Measurements from ENCODE around the gene LTB4R.

LTB4R gene, protein sequence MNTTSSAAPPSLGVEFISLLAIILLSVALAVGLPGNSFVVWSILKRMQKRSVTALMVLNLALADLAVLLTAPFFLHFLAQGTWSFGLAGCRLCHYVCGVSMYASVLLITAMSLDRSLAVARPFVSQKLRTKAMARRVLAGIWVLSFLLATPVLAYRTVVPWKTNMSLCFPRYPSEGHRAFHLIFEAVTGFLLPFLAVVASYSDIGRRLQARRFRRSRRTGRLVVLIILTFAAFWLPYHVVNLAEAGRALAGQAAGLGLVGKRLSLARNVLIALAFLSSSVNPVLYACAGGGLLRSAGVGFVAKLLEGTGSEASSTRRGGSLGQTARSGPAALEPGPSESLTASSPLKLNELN

DNA sequence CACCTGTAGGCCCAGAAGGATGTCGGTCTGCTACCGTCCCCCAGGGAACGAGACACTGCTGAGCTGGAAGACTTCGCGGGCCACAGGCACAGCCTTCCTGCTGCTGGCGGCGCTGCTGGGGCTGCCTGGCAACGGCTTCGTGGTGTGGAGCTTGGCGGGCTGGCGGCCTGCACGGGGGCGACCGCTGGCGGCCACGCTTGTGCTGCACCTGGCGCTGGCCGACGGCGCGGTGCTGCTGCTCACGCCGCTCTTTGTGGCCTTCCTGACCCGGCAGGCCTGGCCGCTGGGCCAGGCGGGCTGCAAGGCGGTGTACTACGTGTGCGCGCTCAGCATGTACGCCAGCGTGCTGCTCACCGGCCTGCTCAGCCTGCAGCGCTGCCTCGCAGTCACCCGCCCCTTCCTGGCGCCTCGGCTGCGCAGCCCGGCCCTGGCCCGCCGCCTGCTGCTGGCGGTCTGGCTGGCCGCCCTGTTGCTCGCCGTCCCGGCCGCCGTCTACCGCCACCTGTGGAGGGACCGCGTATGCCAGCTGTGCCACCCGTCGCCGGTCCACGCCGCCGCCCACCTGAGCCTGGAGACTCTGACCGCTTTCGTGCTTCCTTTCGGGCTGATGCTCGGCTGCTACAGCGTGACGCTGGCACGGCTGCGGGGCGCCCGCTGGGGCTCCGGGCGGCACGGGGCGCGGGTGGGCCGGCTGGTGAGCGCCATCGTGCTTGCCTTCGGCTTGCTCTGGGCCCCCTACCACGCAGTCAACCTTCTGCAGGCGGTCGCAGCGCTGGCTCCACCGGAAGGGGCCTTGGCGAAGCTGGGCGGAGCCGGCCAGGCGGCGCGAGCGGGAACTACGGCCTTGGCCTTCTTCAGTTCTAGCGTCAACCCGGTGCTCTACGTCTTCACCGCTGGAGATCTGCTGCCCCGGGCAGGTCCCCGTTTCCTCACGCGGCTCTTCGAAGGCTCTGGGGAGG is at the start of gene LTB4R:
Gene LTB4R, plus strand, starts transcription at position 857 of the 959 bp plus-strand sequence. CDS start 4,150 bp downstream, outside the sequence.
- DNase-seq, result peak; percentile 87

DNA sequence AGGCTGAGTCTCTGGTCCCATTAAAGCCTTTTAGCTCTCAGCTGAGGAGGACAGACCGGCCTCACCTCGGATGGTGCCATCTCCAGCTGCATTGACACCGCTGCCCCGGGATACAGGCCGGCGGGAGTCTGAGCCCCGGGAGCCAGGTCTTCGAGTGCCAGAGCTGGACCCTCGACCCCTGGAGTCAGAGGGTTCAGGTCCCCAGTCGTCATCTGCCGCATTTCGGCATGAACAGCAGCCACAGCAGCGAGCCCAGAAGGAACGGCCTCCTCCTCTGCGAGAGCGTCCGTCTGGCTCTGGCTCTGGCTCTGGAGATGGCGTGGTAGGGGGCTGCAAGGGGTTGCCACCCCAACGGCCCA is 49.4 kb upstream of the LTB4R start:
- DNase-seq, result no peak

DNA sequence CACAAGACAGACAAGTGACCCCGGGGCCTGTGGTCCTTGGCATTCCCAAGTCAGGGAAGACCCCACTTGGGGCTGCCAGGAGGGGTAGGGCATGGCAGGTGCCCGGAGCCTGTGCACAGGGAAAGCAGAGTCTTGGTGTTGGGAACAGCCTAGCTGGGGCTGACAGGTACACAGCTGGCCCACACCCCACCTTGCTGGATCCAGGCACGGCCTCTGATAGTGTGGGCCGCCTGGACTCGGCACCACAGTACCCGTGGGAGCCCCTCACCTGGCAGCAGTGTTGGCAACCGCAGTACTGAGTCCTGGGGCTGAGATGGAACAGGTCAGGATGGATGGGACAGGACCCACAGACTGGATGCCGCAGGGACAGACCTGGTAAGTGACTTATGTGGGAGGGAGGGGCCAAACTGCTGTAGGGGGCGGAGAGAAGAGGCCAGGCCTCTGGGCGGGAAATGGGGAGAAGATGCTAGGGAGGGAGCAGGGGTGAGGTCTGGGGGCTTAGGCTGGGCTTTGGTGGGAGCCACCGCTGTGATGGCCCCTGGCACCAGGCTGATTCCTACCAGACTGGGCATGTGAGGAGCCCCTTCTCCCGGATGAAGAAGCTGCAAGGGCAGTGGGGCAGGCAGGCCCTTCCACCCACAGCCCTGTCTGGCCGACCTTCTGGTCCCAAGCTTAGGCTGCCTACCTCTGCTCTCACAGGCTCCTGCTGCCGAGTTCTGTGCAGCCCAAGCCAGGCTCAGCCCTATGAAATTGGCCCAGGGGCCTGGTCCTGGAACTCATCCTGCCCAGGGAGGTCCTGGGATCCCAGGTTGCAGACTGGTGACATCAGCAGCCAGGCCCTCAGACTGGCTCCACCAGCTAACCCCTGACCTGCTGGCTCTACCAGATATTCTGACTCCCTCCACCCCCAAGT is 48.2 kb upstream of the LTB4R start, which contains the start of gene TGM1:
Gene TGM1, minus strand, starts transcription at position 357 of the 913 bp plus-strand sequence. CDS start 825 bp downstream, outside the sequence.
- DNase-seq, result no peak

DNA sequence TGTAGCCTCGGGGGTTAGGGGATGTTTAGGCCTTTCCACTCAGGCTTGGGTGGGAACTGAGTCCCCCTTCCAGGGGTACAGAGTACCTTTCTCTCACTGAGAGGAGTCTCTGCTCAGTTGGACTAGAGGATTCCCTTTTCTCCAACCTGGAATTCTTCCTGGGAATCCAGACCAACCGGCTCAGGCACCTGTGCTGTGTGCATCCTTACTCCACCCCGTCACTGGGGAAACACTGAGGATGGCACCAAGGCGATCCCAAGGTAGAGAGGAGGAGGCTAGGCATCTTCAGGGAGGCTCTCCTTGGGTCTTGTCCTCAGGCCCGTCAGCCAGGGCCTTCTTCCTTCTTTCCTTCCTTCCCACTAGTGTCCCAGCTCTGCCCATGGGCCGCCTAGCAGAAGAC is 47.5 kb upstream of the LTB4R start:
- DNase-seq, result no peak

DNA sequence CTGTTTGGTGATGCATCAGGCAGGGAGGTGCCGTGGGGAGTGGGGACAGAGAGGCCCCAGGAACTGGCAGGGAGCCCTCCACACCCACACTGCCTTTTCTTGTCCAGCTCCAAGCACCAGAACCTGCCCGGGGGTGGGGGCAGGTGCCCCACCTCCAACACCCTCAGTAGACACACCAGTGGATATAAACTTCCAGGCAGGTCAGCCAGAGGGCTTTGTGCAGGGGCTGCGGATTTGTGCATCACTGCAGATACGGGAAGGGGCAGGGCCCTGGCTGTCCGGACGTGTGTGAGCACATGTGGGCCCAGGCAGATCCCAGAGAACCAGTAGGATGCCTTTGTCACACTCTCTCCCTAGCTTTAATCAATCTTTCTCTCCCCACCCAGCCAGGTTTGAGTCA is 47.0 kb upstream of the LTB4R start:
- DNase-seq, result no peak

DNA sequence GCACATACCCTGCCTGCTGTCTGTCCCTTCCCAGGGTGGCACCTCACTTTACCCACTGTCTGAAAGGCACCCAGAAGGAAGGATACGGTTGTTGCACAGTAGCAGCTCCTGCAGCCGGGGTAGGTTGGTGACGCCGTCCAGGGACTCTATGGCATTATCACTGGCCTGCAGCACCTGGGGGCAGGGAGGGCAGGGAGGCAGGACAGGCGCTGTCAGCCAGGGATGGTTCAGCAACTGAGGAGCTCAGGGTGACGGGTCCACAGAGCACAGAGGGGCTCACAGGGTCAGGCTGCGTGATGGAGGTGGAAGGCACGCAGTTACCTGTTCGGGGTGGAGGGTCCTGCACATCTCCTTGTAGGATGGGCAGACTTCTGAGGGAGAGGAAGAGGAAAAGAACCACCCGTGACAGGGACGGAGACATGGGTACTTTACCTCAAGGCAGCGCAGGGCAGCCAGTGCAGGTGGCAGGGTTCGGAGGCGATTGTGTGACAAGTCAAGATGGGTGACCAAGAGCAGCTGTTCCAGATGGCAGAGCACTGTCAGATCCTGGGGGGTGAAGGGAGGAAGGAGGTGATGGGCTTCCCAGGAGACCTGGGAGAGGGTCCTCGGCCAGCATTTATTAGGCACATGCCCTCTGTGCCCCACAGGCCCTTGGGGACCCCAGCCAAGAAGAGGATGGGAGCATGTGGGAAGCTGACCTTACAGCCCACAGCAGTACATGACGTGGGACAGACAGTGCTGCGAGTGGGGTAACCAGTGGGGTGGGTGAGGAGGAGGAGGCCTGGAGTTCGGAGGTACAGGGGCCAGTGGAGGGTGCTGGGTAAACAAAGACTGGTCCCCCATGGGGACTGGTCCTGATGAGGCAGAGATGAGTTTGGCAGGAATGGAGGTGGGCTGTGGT is 44.7 kb upstream of the LTB4R start:
- no peak for DNase-seq

DNA sequence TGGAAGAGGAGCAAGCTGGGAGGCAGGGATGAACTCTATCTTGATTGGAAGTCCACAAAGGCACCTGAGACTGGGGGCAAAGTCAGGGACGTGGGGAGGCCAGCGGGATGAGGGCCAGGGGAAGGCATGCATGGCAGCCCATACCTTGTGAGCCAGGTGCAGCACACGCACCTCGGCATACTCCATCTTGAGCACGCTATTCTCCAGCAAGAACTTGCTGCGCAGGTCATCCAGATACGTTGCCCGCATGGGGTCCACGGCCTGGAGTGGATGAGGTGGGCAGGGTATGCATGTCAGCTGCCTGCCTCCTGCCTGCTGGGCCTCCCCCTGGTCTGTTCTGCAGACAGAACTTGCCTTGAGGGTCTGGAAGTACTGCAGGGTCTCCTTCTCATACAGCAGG is 43.8 kb upstream of the LTB4R start:
- no peak for DNase-seq

DNA sequence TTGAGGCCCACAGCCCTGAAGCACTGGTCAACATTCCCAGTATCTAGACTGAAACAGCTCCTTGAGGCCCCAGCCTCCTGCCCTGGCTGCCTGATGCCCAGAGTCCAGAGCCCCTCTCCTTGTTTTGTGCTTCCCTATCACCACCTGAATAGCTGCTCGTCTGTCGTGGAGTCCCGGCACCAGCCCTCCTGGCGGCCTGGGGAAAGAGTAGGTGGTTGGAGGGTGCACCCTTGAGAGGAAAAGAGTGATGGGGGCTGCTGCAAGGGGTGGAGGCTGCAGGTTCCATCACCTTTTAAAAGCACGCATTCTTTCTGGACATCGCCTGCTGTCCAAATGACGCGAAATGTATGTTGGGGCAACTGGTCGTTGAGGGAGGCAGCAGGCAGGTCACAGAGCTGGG is 43.1 kb upstream of the LTB4R start:
- no peak for DNase-seq

DNA sequence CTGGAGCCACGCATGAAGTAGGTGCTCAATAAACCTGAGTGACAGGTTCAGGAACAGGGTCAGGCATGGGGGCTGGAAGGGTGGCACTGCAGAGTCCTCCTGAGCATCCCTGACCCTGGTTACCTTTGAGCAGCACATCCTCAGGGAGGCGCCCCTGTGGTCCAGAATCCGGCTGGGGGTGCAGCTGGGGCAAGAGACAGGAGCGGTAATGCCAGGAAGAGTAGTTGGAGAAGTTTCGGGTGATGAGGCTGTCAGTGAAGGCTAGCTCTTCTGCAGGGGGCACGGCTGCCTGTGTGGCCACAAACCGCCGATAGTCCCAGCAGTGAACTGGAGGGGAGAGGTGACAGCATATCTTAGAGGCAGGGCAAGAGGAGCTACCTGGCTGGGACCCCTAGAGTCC is 41.9 kb upstream of the LTB4R start:
- DNase-seq, result no peak

DNA sequence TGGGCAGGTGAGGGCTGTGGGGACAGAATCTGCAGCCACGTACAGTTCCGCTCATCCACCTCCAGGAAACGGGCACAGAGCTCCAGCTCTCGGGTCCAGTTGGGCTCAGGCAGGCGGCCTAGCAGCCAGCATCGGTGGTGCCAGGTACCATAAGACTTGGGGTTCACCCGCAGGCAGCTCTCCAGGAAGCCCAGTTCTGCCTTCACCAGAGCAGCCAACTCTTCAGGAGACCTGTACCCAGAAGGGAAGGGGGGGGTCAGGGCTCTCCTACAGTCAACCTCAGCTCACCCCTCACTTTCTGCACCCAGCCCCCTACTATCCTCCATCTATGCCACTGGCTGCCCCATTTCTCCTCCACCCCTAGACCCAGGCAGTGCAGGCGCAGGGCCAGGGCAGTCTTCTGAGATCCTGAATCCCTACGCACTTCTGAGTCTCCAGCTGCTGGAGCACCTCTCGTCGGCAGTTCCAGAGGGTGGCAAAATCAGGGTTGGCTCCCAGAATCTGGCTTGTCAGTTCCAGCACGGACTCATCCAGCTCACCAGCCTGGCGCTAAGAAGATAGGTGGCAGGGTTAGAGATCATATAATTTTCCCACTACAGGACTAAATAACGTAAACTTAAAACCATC is 41.3 kb upstream of the LTB4R start:
- no peak for DNase-seq

DNA sequence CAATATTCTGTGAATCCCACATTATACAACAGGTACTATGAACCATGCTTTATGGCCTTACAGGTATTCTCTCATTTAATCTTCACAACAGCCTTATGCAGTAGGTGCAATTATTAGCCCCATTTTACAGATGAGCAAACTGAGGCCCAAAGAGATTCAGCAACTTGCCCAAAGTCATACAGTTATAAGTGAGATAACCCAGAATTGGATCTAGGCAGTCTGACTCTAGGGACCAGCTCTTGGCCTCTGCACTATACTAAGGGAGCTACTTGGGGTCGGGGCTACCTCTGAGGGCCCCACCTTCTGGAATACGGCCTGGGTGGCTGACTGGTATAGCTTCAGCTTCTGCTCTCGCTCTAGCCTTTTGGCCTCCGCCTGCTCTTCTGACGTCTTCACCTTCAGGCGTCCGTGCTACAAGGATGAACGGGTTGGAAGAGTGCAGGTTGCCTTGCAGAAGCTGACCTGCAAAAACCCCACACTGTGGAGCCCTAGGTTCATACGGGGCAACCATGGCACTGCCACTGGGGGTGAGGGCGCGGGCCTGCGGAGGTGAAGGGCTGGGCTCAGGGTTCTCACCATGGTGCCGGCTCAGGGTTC is 40.7 kb upstream of the LTB4R start:
- peak; percentile 44 for DNase-seq

DNA sequence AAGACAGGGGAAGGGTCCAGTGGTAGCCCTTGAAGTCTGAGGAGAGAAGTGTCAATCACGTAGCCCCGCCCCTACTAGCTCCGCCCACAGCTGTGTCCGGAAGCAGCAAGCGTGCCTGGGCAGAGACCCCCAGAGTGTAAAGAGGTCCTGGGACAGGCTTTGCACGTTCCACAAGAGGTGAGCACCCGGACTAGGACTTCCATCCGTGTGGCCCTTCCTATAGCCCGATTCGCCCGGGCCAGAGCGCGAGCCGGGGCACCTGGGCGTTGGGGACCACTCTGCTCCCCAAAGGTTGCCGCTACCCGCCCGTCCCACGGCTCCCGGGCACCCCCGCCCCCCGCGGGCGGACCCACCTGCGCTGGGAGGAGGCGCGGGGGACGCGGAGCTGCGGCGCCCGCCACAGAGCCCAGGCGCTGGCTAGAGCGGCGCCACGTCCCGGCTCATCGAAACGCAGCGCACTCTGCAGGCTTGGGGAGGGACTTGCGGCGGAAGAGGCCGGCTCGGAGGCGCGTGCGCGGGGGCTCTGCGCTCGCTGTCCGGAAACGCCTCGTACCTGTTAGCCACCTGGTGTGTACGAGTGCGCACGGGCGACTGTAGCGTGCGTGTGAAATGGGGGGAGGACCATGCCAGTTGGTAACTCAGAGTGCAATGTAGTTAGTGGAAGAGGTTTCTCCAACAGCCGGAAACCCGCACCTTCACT is 40.0 kb upstream of the LTB4R start, which contains the start of gene RABGGTA:
Gene RABGGTA, minus strand, starts transcription at position 464 of the 700 bp plus-strand sequence. CDS start 482 bp downstream, outside the sequence.
- DNase-seq, result peak; percentile 92

DNA sequence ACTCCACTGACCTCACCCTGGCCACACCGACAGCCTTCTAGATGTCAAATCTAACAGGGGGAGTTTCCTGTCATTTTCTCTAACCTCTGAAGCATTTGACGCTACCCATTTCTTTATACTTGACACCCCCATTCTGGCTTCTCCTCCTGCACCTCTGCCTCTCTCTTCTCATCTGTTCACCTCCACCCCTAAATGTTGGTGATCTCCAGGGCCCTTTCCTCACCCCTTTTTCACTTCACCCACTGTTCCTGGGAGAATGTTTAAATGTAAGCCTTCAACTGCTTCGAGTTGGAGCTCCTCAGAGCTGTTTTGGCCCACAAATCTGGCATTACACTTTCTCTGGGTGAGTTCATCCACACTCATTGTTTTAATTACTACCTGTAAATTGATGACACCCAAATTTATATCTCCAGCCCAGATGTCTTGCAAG is 39.5 kb upstream of the LTB4R start:
- no peak for DNase-seq

DNA sequence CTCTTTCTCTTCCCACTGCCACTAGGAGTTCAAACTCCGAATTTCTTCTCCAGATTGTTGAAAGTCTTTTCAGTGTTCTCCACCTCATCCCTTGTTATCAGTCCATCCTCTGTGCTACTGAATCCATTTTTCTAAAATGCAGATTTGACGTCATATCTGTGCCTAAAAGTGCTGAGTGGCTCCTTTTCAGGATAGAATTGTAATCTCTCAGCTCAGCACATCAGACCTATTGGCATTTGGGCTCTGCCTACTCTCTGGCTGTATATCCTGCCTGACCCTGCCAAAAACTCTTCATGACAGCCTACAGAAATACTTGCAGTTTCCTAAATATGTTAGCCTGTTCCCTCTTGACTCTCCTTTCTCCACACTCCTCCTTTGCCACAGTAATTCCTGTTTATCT is 38.8 kb upstream of the LTB4R start:
- DNase-seq, result no peak

DNA sequence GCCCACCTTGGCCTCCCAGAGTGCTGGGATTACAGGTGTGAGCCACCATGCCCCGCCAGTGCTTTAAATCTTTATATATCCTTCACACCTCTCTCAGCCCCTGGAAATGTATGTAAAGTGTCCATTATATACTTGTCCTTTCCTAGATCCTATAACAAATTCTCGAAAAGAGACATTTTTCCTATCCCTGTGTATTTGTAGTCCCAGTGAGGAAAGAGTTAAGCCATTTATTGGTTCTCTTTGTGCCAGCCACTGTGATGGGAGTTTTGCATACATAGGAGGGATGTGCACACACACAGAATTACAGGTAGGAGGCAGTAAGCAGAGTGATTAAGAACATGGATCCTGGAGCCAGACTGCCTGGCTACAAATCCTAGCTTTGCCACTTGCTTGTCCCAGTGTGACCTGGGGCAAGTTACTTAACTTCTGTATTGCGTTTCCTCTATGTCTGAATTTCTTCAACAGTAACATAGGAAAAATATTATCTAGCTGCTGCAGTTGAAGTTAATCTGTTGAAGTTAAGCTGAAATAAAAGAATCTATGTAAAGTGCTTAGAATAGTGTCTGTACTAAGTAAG is 37.8 kb upstream of the LTB4R start:
- no peak for DNase-seq

DNA sequence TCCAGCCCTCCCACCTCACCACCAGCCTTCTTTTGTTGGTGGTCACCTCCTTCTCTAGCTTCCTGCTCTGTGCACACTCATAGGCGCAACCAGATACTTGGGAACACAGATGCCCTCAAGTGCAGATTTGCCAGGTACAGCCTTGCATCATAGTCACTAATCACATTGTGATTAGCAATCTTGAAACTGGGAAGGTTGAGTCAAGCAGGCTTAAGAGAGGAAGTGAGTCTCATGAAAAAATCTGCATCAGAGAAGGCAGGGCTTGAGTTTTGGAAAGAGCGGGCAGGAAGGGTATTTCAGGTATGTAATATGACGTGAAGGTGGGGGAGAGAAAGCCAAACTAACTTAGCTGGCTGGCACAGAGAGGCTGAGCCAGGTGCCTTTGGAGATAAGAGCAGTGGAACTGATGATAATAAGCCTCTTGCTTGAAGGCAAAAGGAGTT is 37.2 kb upstream of the LTB4R start:
- peak; percentile 32 for DNase-seq

DNA sequence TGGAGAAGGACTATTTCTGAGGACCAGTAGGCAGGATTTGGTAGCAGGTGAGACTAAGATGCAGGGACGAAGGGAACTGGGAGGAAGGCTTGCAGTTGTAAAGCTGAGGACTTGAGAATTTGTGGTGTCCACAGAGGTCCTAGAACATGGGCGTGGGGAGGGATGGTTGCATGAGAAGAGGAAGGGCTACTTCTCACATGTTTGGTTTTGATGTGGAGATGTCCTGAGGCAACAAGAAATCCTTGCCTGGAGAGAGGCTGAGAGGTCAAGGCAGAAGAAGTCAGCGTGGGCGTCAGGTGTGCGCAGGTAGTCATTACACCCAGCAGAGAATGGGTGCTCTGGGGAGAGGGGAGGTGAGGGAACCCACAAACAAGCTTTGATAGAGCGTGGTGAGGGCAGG is 34.2 kb upstream of the LTB4R start:
- no peak for DNase-seq

DNA sequence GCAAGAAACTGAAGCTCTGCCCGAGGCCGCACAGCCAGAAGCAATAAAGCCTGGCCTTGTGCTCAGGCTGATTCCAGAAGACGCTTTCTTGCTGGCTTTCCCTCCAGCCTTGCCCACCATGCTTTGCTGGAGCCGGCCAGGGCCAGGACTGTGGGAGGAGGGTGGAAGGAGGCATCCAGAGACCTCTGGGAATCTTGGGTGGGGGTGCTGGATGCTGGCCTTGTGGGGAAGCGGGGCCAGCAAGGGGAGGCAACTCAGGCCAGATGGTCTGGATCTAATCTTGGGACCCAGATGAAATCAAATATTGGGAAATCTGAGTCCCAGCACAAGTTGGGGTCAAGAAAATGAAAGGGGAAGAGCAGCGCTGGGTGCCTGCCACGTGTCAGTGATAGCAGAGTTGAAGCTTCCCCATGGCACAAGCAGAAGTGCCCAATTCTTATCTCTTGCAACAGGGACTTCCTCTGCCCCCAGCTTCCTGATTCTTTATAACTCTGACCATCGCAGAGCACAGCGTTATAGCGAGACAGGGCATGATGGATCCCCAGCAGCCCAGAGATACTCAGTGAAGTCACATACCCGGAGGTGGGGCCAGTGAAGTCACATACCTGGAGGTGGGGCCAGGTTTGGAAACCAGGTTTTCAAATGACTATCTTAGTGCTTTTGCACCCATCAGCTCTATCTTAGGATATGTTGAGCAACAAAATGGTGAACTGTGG is 33.5 kb upstream of the LTB4R start:
- no peak for DNase-seq

DNA sequence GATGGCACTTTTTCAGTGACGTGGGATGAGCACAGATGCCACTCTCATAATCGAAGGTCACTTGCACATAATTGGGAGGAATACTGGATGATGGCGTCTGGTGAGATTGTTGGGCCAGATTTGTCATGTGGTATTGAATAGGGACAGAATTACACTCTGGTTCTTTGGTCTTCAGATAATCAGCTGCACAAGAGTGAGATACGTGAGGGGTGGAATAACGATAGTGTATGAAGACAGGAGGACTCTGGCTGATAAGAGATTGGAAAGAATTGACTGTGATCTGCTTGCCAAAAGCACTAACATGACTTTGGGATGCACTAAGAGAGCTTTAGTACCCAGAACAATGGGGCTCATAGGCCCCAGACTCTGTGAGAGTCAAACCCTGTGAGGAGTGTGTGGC is 32.9 kb upstream of the LTB4R start:
- DNase-seq, result no peak
